Measurements from ENCODE around the gene PTPMT1. TPM values are rescaled to one million over a fixed set of nuclear protein-coding genes. Genes with fewer than 3 reads are reported as not detected.

The PTPMT1 gene
- total RNA-seq, 1 experiment from 2014 or later = 108 TPM

DNA sequence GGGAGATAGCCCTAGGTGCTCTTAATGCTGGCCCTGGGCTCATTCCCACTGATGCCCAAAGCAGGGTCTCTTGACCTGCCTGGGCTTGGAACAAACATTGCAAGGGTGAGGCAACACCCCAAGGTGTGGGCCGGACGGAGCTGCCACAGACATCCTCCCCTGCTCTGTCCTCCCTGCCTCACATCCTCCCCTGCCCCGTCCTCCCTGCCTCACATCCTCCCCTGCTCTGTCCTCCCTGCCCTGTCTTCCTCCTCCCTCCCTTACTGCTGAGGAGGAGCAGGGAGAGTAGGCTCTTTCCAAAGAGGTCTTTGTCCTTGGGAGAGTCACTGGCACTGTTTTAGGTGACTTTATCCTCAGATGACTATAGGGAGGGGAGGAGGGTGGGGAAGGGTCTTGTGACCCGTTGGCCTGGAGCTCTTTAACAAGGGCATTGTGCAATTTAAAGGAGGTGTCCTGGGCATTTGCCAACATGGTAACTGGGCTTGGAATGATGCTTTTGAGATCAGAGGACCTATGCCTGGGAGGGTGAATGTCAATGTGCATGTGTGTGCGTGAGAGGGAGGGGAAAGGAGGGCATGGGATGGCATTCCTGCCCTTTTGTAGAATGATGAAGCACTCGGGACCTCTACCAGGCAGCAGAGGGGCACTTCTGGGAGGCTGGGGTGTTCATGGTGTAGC, 21.8 kb downstream of the PTPMT1 start:
- peaks cover 27% of the 10 kb centered on the region for H3K36me3 Mint-ChIP-seq (ENCODE audit: insufficient read depth, unreplicated experiment)
- intact Hi-C loops (cut with micrococcal nuclease; ENCODE audit: unreplicated experiment) = no loop called here
- no peak overlapping the region for H3K4me3 Mint-ChIP-seq (ENCODE audit: unreplicated experiment)
- POLR2A ChIA-PET = no interaction called here
- no peaks in the 10 kb centered on the region for H3K4me1 Mint-ChIP-seq (ENCODE audit: low read depth, unreplicated experiment)
- H3K27me3 Mint-ChIP-seq (ENCODE audit: insufficient read depth, unreplicated experiment) = no peaks in the 10 kb centered on the region
- no TSS peak for BruUV-seq (replicated peaks)
- no peak for DNase-seq
- TF ChIP-seq, protein P1, sequence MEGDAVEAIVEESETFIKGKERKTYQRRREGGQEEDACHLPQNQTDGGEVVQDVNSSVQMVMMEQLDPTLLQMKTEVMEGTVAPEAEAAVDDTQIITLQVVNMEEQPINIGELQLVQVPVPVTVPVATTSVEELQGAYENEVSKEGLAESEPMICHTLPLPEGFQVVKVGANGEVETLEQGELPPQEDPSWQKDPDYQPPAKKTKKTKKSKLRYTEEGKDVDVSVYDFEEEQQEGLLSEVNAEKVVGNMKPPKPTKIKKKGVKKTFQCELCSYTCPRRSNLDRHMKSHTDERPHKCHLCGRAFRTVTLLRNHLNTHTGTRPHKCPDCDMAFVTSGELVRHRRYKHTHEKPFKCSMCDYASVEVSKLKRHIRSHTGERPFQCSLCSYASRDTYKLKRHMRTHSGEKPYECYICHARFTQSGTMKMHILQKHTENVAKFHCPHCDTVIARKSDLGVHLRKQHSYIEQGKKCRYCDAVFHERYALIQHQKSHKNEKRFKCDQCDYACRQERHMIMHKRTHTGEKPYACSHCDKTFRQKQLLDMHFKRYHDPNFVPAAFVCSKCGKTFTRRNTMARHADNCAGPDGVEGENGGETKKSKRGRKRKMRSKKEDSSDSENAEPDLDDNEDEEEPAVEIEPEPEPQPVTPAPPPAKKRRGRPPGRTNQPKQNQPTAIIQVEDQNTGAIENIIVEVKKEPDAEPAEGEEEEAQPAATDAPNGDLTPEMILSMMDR (IDR thresholded peaks at IDR 0.05; ENCODE audit: insufficient read depth in 1 of 2, low read depth in 1 of 2, low read length in 1 of 2, severe bottlenecking in 1 of 2, unreplicated experiment in 1 of 2) = no peak
- Histone ChIP-seq H3K36me3 (ENCODE audit: control insufficient read depth, insufficient read depth, low read length) (peaks cover 1% of the 10 kb centered on the region; the same call in 1 of the 2 replicates), H3K9me3 (no peaks in the 10 kb centered on the region), H3K4me3 (ENCODE audit: low read depth, low read length) (no peak overlapping the region), H3K4me1 (no peaks in the 10 kb centered on the region), H3K27me3 (replicated peaks; ENCODE audit: control insufficient read depth, insufficient read depth, low read length) (no peaks in the 10 kb centered on the region)
- no peaks in the 10 kb centered on the region for H3K9me3 Mint-ChIP-seq (ENCODE audit: unreplicated experiment)
- no peak overlapping the region for H3K27ac Mint-ChIP-seq (ENCODE audit: unreplicated experiment)
- CTCF ChIA-PET = no interaction called here

DNA sequence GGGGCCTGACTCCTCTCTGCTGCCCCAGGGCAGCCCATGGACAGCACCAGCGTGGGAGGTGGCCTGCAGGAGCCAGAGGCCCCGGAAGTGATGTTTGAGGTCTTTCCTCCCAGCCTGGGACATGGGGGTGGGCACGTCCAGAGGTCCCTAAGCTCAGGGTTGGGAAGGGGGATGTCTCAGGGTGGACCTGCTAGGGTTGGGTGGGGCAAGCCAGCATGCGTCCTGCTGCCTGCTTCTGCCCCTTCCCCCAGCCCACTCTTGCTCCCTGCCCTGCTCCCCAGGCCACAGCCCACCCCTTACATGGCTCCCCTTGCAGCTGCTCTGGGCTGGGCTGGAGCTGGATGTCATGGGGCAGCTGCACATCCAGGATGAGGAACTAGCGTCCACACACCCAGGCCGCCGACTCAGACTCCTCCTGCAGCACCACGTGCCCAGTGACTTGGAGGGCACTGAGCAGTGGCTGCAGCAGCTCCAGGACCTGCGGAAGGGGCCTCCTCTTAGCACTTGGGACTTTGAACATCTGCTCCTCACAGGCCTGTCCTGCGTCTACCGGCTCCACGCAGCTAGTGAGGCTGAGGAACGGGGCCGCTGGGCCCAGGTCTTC, 22.4 kb downstream of the PTPMT1 start:
- no peaks in the 10 kb centered on the region for H3K27me3 ChIP-seq (replicated peaks; ENCODE audit: control insufficient read depth, insufficient read depth, low read length)
- H3K4me3 ChIP-seq (ENCODE audit: low read depth, low read length) = no peak overlapping the region
- ChIA-PET CTCF (no interaction called here), POLR2A (interaction anchor here (0.6 kb wide), 1 partner anchor 172 kb away, joined by 6 read pairs; no protein-coding TSS in a partner anchor)
- no TSS peak for BruUV-seq (replicated peaks)
- TF ChIP-seq, protein P1 (IDR thresholded peaks at IDR 0.05; ENCODE audit: insufficient read depth in 1 of 2, low read depth in 1 of 2, low read length in 1 of 2, severe bottlenecking in 1 of 2, unreplicated experiment in 1 of 2) = no peak
- H3K9me3 ChIP-seq = no peaks in the 10 kb centered on the region
- H3K27ac Mint-ChIP-seq (ENCODE audit: unreplicated experiment) = no peak overlapping the region
- no peak overlapping the region for H3K4me3 Mint-ChIP-seq (ENCODE audit: unreplicated experiment)
- no peak for DNase-seq
- no peaks in the 10 kb centered on the region for H3K27me3 Mint-ChIP-seq (ENCODE audit: insufficient read depth, unreplicated experiment)
- no peaks in the 10 kb centered on the region; the same call in 1 of the 2 replicates for H3K36me3 ChIP-seq (ENCODE audit: control insufficient read depth, insufficient read depth, low read length)
- no peaks in the 10 kb centered on the region for H3K9me3 Mint-ChIP-seq (ENCODE audit: unreplicated experiment)
- peaks cover 21% of the 10 kb centered on the region for H3K36me3 Mint-ChIP-seq (ENCODE audit: insufficient read depth, unreplicated experiment)
- no peaks in the 10 kb centered on the region for H3K4me1 Mint-ChIP-seq (ENCODE audit: low read depth, unreplicated experiment)
- intact Hi-C loops (cut with micrococcal nuclease; ENCODE audit: unreplicated experiment) = no loop called here
- H3K4me1 ChIP-seq = no peaks in the 10 kb centered on the region

DNA sequence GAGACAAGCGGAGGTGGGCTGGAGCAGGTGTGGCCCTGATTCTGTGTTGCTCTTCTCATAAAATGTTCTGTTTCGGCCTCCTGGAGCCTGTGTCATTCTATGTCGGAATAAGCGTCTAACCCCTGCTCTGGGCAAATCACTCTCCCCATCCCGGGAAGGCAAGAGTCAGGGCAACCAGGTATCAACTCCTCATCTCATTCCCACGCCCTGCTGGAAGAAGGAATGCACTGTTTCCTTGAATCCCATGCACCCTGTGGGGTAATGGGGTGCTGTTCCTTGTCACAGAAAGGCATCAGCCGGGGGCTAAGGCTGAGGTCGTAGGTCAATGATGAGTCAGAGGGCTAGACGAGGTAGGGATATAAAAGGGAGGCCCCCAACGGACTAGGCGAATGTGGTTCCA, 23.7 kb downstream of the PTPMT1 start:
- H3K27me3 Mint-ChIP-seq (ENCODE audit: insufficient read depth, unreplicated experiment) = no peaks in the 10 kb centered on the region
- H3K4me1 Mint-ChIP-seq (ENCODE audit: low read depth, unreplicated experiment) = no peaks in the 10 kb centered on the region
- H3K4me3 Mint-ChIP-seq (ENCODE audit: unreplicated experiment) = no peak overlapping the region
- H3K9me3 Mint-ChIP-seq (ENCODE audit: unreplicated experiment) = no peaks in the 10 kb centered on the region
- no peak for DNase-seq
- H3K27ac Mint-ChIP-seq (ENCODE audit: unreplicated experiment) = no peak overlapping the region
- BruUV-seq (replicated peaks) = no TSS peak
- TF ChIP-seq, protein P1 (IDR thresholded peaks at IDR 0.05; ENCODE audit: insufficient read depth in 1 of 2, low read depth in 1 of 2, low read length in 1 of 2, severe bottlenecking in 1 of 2, unreplicated experiment in 1 of 2) = no peak
- Histone ChIP-seq H3K36me3 (ENCODE audit: control insufficient read depth, insufficient read depth, low read length) (no peaks in the 10 kb centered on the region), H3K4me3 (ENCODE audit: low read depth, low read length) (no peak overlapping the region), H3K9me3 (no peaks in the 10 kb centered on the region), H3K4me1 (0 out of 2 replicates have a peak, but pooled peaks cover 5% of the 10 kb centered on the region), H3K27me3 (replicated peaks; ENCODE audit: control insufficient read depth, insufficient read depth, low read length) (peaks cover 4% of the 10 kb centered on the region)
- H3K36me3 Mint-ChIP-seq (ENCODE audit: insufficient read depth, unreplicated experiment) = peaks cover 8% of the 10 kb centered on the region
- ChIA-PET CTCF (no interaction called here), POLR2A (no interaction called here)
- intact Hi-C loops (cut with micrococcal nuclease; ENCODE audit: unreplicated experiment) = no loop called here

Data from Caco-2 (cell line).